Umbilical cord (tissue), 2 donors: ENCODE results near the gene TSHZ2. TPM values are rescaled to one million over a fixed set of nuclear protein-coding genes. Genes with fewer than 3 reads are reported as not detected.

Experiments
- DNase-seq: peaks from one replicate; pipeline ENCODE4 v3.0.0-alpha.2; 2015; ENCODE audit warnings: low spot score
- total RNA-seq: library from RNA; depleted of rRNA; stranded (reverse); fragments of >200 nt; gene quantifications from one replicate; pipeline ENCODE4 v1.2.3, GENCODE V29; 2014; ENCODE audit warnings: low replicate concordance; ENCODE audit not compliant: insufficient read depth

The TSHZ2 gene
- total RNA-seq, 1 donor from 2014 or later, result 4.3 TPM

GRCh38 chr20:52994184-52994970 is 22.2 kb downstream of the TSHZ2 start:
- no peak for DNase-seq

GRCh38 chr20:52996130-52996529 is 24.0 kb downstream of the TSHZ2 start:
- DNase-seq, result no peak

GRCh38 chr20:52996658-52997057 is 24.5 kb downstream of the TSHZ2 start:
- no peak for DNase-seq

GRCh38 chr20:52998268-52998667 is 26.1 kb downstream of the TSHZ2 start:
- no peak for DNase-seq

GRCh38 chr20:52999040-52999439 is 26.9 kb downstream of the TSHZ2 start:
- DNase-seq, result no peak

- no peak for DNase-seq
Observed at GRCh38 chr20:53001498-53002301, 29.5 kb downstream of the TSHZ2 start.

- DNase-seq, result no peak
Observed at GRCh38 chr20:53002786-53003185, 30.6 kb downstream of the TSHZ2 start.

- DNase-seq, result no peak
Observed at GRCh38 chr20:53003420-53004154, 31.4 kb downstream of the TSHZ2 start.

GRCh38 chr20:53004267-53004813 is 32.2 kb downstream of the TSHZ2 start:
- no peak for DNase-seq

GRCh38 chr20:53009979-53010735 is 38.0 kb downstream of the TSHZ2 start:
- DNase-seq, result no peak

- DNase-seq, result no peak
Observed at GRCh38 chr20:53011640-53012039, 39.5 kb downstream of the TSHZ2 start.

- DNase-seq, result no peak
Observed at GRCh38 chr20:53013183-53013582, 41.0 kb downstream of the TSHZ2 start.

- no peak for DNase-seq
Observed at GRCh38 chr20:53013847-53014246, 41.7 kb downstream of the TSHZ2 start.

- DNase-seq, result no peak
Observed at GRCh38 chr20:53016071-53016470, 43.9 kb downstream of the TSHZ2 start.

- no peak for DNase-seq
Observed at GRCh38 chr20:53016534-53017042, 44.4 kb downstream of the TSHZ2 start.

- no peak for DNase-seq
Observed at GRCh38 chr20:53017206-53017605, 45.0 kb downstream of the TSHZ2 start.

- DNase-seq, result no peak
Observed at GRCh38 chr20:53019464-53019863, 47.3 kb downstream of the TSHZ2 start.

- DNase-seq, result no peak
Observed at GRCh38 chr20:53020376-53020775, 48.2 kb downstream of the TSHZ2 start.

- no peak for DNase-seq
Observed at GRCh38 chr20:53020834-53021233, 48.7 kb downstream of the TSHZ2 start.

GRCh38 chr20:53021934-53022333 is 49.8 kb downstream of the TSHZ2 start:
- no peak for DNase-seq
